ENCODE results near the gene OR9A2. TPM values are rescaled to one million over a fixed set of nuclear protein-coding genes. Genes with fewer than 3 reads are reported as not detected.

Gene OR9A2
- total RNA-seq, 2 donors from 2014 or later, result not detected

DNA sequence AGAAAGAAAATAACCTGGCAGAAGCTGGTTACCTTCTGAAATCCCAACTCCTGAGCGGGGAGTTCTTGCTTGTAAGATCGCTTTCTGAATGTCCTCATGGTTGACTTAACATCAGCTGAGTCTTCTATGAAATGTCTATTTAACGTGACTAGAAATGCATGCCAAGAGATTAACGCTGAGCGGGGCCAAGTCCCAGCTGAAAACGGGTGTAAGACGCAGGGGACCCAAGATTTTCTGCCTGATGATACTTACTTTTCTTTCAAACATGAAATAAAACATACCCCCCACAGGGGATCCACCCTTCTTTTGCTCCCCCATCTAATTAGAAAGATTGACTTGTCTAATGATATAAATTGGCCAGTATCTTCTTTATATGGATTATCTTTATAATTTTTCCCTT is 14.9 kb downstream of the OR9A2 start:
- no peaks in the 10 kb centered on the region for H3K36me3 Mint-ChIP-seq (ENCODE audit: low read depth)
- no peaks in the 10 kb centered on the region for H3K27me3 ChIP-seq (ENCODE audit: control insufficient read depth, insufficient read depth, low read length, poor library complexity, severe bottlenecking)

DNA sequence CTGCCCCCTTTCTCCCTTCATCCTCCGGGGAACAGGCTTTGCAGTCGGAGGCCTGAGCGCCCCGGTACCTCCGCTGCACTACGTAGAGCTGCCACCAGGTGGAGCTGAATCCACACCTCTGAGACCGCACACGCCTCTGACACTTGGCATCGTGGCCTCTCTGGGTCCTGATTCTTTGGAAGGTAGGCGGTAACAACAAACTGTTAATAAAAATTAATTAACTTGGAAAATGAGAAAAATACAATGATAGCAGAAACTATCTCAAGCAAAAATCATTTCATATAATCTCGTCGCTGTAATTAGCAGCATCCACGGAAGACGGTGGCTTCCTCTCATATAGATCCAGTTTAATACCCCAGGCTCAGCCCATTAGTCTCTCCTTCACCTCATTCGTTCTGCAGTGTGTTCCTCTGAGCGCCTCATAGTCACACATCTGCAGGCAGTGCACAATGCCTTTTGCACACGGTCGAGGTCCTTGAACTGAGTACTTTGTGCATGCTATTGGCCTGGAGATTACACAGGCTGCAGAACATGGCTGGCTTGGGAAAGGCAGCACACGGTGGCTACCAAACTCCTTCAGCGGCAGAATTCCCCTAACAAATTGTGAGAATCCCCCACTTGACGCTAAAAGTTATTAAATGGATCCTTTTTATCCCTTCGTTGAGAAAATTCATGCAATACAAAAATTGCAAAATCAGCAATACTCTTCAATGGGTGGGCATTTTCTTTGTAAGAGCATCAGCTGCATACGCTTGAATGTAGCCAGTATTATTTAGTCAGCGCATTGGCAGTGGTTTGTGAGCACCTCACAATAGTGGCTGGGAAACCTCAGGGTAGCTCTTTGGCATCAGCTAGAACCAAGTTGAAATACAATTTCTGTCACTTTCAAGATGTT is 18.7 kb downstream of the OR9A2 start:
- Histone ChIP-seq H3K27me3 (ENCODE audit: control insufficient read depth, insufficient read depth, low read length, poor library complexity, severe bottlenecking) (peaks cover 8% of the 10 kb centered on the region), H3K36me3 (ENCODE audit: control insufficient read depth, insufficient read depth, low read length) (no peaks in the 10 kb centered on the region), H3K9me3 (ENCODE audit: control insufficient read depth, low read length) (no peaks in the 10 kb centered on the region), H3K27ac (ENCODE audit: low read depth, low read length) (no peak overlapping the region), H3K4me3 (ENCODE audit: low read length) (no peak overlapping the region), H3K9ac (ENCODE audit: extremely low read depth, low read length, poor library complexity, severe bottlenecking) (no peak overlapping the region), H3K4me1 (ENCODE audit: control insufficient read depth, insufficient read depth, low read length) (no peaks in the 10 kb centered on the region)
- H3K4me3 Mint-ChIP-seq, result no peak overlapping the region
- TF ChIP-seq, protein P1, sequence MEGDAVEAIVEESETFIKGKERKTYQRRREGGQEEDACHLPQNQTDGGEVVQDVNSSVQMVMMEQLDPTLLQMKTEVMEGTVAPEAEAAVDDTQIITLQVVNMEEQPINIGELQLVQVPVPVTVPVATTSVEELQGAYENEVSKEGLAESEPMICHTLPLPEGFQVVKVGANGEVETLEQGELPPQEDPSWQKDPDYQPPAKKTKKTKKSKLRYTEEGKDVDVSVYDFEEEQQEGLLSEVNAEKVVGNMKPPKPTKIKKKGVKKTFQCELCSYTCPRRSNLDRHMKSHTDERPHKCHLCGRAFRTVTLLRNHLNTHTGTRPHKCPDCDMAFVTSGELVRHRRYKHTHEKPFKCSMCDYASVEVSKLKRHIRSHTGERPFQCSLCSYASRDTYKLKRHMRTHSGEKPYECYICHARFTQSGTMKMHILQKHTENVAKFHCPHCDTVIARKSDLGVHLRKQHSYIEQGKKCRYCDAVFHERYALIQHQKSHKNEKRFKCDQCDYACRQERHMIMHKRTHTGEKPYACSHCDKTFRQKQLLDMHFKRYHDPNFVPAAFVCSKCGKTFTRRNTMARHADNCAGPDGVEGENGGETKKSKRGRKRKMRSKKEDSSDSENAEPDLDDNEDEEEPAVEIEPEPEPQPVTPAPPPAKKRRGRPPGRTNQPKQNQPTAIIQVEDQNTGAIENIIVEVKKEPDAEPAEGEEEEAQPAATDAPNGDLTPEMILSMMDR (conservative IDR thresholded peaks at IDR 0.05), result peak; percentile 97
- no peaks in the 10 kb centered on the region for H3K36me3 Mint-ChIP-seq (ENCODE audit: low read depth)
- 52 to 71% methylated on average over 17 to 23 of the region's 24 CpGs for WGBS, 2 experiments (ENCODE audit: insufficient coverage in 1 of 2, insufficient read length in 1 of 2)
- peak; percentile 96 for DNase-seq
- no peak overlapping the region for H3K27ac Mint-ChIP-seq
- H3K4me1 Mint-ChIP-seq, result peaks cover 1% of the 10 kb centered on the region
- H3K9me3 Mint-ChIP-seq, result no peaks in the 10 kb centered on the region
- H3K27me3 Mint-ChIP-seq (ENCODE audit: insufficient read depth), result peaks cover 14% of the 10 kb centered on the region

More for the DNA sequence above, 14.9 kb downstream of the OR9A2 start:
- no peak for DNase-seq
- no peaks in the 10 kb centered on the region for H3K9me3 Mint-ChIP-seq
- H3K9ac ChIP-seq (ENCODE audit: extremely low read depth, low read length, poor library complexity, severe bottlenecking), result no peak overlapping the region
- H3K27ac ChIP-seq (ENCODE audit: low read depth, low read length), result no peak overlapping the region
- no peaks in the 10 kb centered on the region for H3K9me3 ChIP-seq (ENCODE audit: control insufficient read depth, low read length)
- H3K4me3 Mint-ChIP-seq, result no peak overlapping the region
- H3K4me1 Mint-ChIP-seq, result no peaks in the 10 kb centered on the region
- H3K36me3 ChIP-seq (ENCODE audit: control insufficient read depth, insufficient read depth, low read length), result no peaks in the 10 kb centered on the region
- 93 to 100% methylated on average over 3 to 7 of the region's 7 CpGs for WGBS, 2 experiments (ENCODE audit: insufficient coverage in 1 of 2, insufficient read length in 1 of 2)
- peaks cover 13% of the 10 kb centered on the region for H3K27me3 Mint-ChIP-seq (ENCODE audit: insufficient read depth)
- peaks cover 3% of the 10 kb centered on the region for H3K4me1 ChIP-seq (ENCODE audit: control insufficient read depth, insufficient read depth, low read length)
- H3K27ac Mint-ChIP-seq, result no peak overlapping the region
- no peak overlapping the region for H3K4me3 ChIP-seq (ENCODE audit: low read length)
- TF ChIP-seq, protein P1 (conservative IDR thresholded peaks at IDR 0.05), result no peak

DNA sequence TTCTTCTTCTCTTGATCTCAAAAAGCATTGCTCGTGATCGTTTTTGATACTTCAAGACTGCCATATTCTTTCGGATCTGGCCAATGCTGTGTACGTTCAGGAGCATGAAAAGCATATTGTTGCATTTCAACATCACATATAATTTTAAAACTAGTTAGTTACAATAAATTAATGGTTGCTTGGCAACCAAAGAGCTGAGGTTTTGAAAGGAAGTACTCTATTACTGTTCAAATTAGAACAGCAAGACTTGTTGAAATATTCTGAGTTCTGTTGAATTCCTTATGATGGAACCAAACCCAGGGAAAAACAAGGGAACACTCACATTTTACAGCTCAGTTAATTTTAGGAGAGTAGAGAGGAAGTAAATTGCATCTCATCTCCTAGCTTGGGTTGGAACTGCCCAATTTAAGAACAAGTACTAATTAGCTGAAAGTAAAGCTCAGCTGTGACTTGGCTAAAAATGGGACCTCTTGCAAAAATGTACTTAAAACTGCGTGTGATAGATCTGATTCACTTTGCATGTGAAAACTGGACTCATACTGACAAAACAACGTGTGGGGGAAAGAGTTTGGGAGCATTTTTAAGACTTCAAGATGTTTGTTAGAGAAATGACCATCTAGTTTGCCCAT is 21.2 kb downstream of the OR9A2 start:
- no peak overlapping the region for H3K4me3 Mint-ChIP-seq
- H3K27ac Mint-ChIP-seq, result no peak overlapping the region
- peaks cover 1% of the 10 kb centered on the region for H3K4me1 Mint-ChIP-seq
- TF ChIP-seq, protein P1 (conservative IDR thresholded peaks at IDR 0.05), result no peak
- Histone ChIP-seq H3K36me3 (ENCODE audit: control insufficient read depth, insufficient read depth, low read length) (no peaks in the 10 kb centered on the region), H3K9me3 (ENCODE audit: control insufficient read depth, low read length) (no peaks in the 10 kb centered on the region), H3K4me1 (ENCODE audit: control insufficient read depth, insufficient read depth, low read length) (no peaks in the 10 kb centered on the region), H3K4me3 (ENCODE audit: low read length) (no peak overlapping the region), H3K27ac (ENCODE audit: low read depth, low read length) (no peak overlapping the region), H3K27me3 (ENCODE audit: control insufficient read depth, insufficient read depth, low read length, poor library complexity, severe bottlenecking) (peaks cover 8% of the 10 kb centered on the region), H3K9ac (ENCODE audit: extremely low read depth, low read length, poor library complexity, severe bottlenecking) (no peak overlapping the region)
- H3K27me3 Mint-ChIP-seq (ENCODE audit: insufficient read depth), result peaks cover 12% of the 10 kb centered on the region
- no peak for DNase-seq
- 90% methylated on average over 4 to 6 of the region's 6 CpGs for WGBS, 2 experiments (ENCODE audit: insufficient coverage in 1 of 2, insufficient read length in 1 of 2)
- H3K36me3 Mint-ChIP-seq (ENCODE audit: low read depth), result no peaks in the 10 kb centered on the region
- no peaks in the 10 kb centered on the region for H3K9me3 Mint-ChIP-seq

All from endodermal cell (in vitro differentiated cells).